T-helper 2 cell (primary cell): ENCODE data around the gene ZNF768.

Experiments
- DNase-seq, 5 experiments: peaks; one replicate each; pipeline versions ENCODE4 v3.0.0 to v3.0.0-alpha.2; 2012 to 2022
- total RNA-seq, 2 donors: gene quantifications; one replicate each; lab custom pipeline; 2026; lab: John Stamatoyannopoulos, UW

The ZNF768 gene
- total RNA-seq, result 4.4 to 5.5 reads per million in 2 donors

GRCh38 chr16:30526137-30526822 lies at the start of gene ZNF768:
ZNF768 (minus strand) TSS chr16:30526566; CDS start chr16:30526413, 153 bp downstream.
- peak in 2 of 5 experiments; percentile 25 to 49 for DNase-seq

- no peak for DNase-seq
These were observed 48.3 kb upstream of the ZNF768 start for GRCh38 chr16:30574678-30575077.

GRCh38 chr16:30571445-30572322 lies 45.3 kb upstream of the ZNF768 start, which contains the start of gene ZNF688:
ZNF688 (minus strand) TSS chr16:30571714; CDS start chr16:30571629, 85 bp downstream.
- DNase-seq, result peak; percentile 82 to 99 (median 93)

- DNase-seq, result no peak
These were observed 44.5 kb upstream of the ZNF768 start for GRCh38 chr16:30570636-30571444.

- DNase-seq, result no peak
These were observed 43.6 kb upstream of the ZNF768 start for GRCh38 chr16:30569746-30570635.

- no peak for DNase-seq
These were observed 42.9 kb upstream of the ZNF768 start for GRCh38 chr16:30569281-30569680.

GRCh38 chr16:30567991-30568638 lies 41.7 kb upstream of the ZNF768 start:
- DNase-seq, result peak in 2 of 5 experiments; percentile 55 to 92

- DNase-seq, result peak in 4 of 5 experiments; percentile 30 to 84 (median 59)
These were observed 41.0 kb upstream of the ZNF768 start for GRCh38 chr16:30567160-30567990.

- no peak for DNase-seq
These were observed 40.2 kb upstream of the ZNF768 start for GRCh38 chr16:30566531-30566930.

- no peak for DNase-seq
These were observed 39.6 kb upstream of the ZNF768 start for GRCh38 chr16:30565984-30566383.

GRCh38 chr16:30565526-30565925 lies 39.2 kb upstream of the ZNF768 start:
- DNase-seq, result no peak

GRCh38 chr16:30562021-30562420 lies 35.7 kb upstream of the ZNF768 start:
- DNase-seq, result no peak

GRCh38 chr16:30561089-30561816 lies 34.9 kb upstream of the ZNF768 start:
- peak in 1 of 5 experiments; percentile 31 for DNase-seq

- DNase-seq, result no peak
These were observed 33.3 kb upstream of the ZNF768 start for GRCh38 chr16:30559690-30560089.

- no peak for DNase-seq
These were observed 32.5 kb upstream of the ZNF768 start for GRCh38 chr16:30558789-30559377.

GRCh38 chr16:30557957-30558788 lies 31.8 kb upstream of the ZNF768 start, which contains the start of gene ZNF764:
ZNF764 (minus strand) TSS chr16:30558374; CDS start chr16:30558182, 192 bp downstream.
- DNase-seq, result peak; percentile 85 to 99 (median 95)

GRCh38 chr16:30557707-30557956 lies 31.3 kb upstream of the ZNF768 start:
- no peak for DNase-seq

- DNase-seq, result no peak
These were observed 29.7 kb upstream of the ZNF768 start for GRCh38 chr16:30556125-30556473.
